Renal cortex interstitium (tissue), 11 donors: ENCODE results near the gene GIMAP6. TPM values are rescaled to one million over a fixed set of nuclear protein-coding genes. Genes with fewer than 3 reads are reported as not detected.
"Not testable (repeated sequence)": the region's sequence is repeated elsewhere in the genome, so short reads cannot be mapped to it uniquely, and the experiment has no call there.

Experiments
- DNase-seq, 11 donors: peaks; one replicate each; pipeline ENCODE4 v3.0.0-alpha.2; 2013; ENCODE audit warnings: low read depth in 9 of 11, low spot score in 4 of 11; ENCODE audit errors: extremely low read depth in 1 of 11
- polyA plus RNA-seq, 3 donors: library from polyadenylated mRNA; unstranded; fragments of 120-200 nt; gene quantifications; one replicate each; pipeline ENCODE4 v1.2.1, GENCODE V29; 2013; ENCODE audit not compliant: insufficient read length in 3 of 3

GIMAP6 gene
- polyA plus RNA-seq, 3 donors = 13.0 to 16.3 (median 14.6) TPM

- DNase-seq = no peak
Measured at GRCh38 chr7:150612925-150613324, 19.3 kb downstream of the GIMAP6 start.

DNA sequence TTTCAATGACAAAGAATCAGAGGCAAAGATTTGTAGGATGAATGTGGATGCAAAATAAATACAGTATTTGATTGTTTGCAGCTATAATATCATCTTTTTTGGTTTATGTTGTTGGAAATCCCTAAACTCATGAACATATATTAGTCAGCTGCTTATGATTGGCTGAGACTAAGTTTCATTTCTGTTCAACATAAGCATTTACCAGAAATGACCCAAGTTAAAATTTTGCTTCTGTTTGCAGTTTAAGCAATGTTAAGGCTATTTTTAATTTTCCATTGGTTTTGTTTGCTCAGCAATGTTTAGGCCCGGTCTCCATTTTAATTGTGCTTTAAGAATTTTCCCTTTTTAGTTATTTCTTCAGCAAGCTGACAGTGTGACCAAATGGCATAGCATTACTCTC, 22.0 kb downstream of the GIMAP6 start:
- no peak for DNase-seq

DNA sequence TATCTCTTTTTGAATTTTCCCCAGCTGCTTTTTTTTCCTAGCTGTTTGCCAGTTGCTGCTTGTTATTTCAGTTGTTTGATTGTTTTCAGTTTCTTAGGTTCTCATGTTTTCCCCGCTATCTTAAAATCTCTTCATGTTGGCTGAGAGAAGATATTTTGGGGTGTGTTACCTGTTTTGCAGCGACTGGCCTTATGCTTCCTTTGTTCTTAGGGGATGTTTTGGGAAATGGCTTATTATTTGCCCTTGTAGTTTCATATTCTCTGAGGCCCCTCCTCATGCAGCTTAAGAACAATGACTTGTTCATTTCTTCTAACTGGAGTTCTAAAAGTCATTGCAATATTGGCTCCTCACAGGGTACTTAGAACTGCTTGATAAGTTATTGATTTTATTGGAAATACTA, 28.6 kb downstream of the GIMAP6 start:
- DNase-seq = not testable (repeated sequence)

DNA sequence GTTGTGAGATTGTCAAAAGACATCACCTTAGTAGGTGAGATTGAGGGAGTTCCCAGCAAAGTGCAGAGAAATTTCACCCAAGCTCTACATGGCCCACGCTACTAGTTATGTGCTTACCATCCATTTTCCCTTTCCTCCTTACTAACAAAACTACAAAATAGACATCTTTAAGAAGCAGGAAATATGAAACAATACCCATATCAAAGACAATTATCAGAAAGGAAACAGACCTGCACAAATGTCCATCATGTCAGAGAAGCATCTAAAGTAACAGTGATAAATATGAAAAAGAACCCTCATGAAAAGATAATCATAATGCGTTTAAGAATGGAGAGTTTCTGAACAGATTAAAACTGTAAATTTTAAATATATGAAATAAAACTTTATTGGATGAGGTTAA, 36.8 kb downstream of the GIMAP6 start:
- no peak for DNase-seq

GRCh38 chr7:150594805-150595204, 37.4 kb downstream of the GIMAP6 start:
- no peak for DNase-seq

DNA sequence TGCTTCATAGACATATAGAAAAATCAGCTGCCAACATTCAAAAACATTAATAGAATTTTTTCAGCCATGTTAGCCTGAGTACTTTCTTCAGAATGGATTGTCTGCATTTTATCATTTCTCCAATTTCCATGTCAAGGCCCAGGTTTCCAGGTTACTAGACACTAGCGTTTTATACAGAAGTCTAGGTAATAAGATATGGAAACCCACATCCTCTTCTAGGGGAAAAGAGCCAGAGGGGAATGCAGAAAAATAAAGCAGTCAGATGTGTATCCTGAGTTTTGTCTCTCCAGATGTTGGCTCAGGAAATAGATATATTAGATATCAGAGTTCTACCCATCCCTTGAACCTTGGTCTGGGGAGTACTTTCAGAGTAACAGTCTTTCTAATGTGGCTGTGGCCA, 44.6 kb downstream of the GIMAP6 start:
- DNase-seq = no peak

- DNase-seq = peak in 3 of 11 donors; percentile 8 to 10 (median 9)
Measured at GRCh38 chr7:150586785-150587152, 45.4 kb downstream of the GIMAP6 start.

DNA sequence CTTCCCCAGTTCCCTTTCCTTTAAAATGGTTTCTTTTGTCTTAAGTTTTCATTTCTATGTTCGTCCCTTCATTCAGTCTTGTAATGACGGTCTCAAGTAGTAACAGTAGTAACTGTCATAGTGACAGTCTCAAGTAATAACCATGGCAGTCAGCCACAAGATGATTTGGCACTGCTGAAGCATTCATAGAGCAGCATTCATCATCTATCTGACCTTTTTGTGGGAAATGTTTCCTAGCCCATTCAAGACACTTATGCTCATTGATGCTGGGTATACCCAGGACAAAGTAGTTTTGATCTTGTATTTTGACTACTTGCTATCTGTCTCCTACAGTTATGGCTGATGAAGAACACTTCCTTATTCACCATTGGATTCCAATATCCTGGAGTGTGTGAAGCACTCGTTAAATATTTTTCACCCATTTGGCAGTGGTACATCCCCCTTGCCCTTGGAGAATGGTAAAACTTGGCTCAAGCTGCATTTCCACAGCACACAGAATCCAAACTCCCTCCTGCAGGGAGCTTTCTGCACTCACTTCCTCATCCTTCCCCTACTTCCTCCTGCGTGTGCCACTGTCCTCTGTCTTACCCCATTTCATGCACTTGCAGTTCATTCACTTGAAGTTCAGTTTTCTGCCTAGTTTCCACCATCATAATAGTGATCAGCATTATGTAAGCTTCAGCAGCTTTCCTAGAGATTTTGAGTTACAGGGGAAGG, 46.0 kb downstream of the GIMAP6 start:
- DNase-seq = no peak

DNA sequence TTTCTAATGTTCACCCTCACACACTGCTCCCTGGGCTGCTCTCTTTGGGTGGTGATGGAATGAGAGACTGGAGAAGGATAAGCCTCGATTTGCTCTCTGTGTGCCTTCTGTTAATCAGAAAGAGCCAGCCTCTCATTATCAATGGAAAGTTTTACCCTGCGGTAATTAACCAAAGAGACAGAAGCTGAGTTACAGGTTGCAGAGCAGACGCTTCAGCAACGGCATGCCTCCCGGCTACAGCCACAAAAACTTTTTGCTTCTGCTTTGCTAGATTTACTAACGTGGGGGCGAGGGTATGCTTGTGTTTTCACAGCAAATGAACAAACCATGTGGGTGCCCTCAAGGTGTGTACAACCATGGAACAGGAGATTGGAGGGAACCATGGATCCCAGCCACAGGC, 47.0 kb downstream of the GIMAP6 start:
- DNase-seq = no peak

- DNase-seq = no peak
Measured at GRCh38 chr7:150580638-150581394, 51.4 kb downstream of the GIMAP6 start.

DNA sequence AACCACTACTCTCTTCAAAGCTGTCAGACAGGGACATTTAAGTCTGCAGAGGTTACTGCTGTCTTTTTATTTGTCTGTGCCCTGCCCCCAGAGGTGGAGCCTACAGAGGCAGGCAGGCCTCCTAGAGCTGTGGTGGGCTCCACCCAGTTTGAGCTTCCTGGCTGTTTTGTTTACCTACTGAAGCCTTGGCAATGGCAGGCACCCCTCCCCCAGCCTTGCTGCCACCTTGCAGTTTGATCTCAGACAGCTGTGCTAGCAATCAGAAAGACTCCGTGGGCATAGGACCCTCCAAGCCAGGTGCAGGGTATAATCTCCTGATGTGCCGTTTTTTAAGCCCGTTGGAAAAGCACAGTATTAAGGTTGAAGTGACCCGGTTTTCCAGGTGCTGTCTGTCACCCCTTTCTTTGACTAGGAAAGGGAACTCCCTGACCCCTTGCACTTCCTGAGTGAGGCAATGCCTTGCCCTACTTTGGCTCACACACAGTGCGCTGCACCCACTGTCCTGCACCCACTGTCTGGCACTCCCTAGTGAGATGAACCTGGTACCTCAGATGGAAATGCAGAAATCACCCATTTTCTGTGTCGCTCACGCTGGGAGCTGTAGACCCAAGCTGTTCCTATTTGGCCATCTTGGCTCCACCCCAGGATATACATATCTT, 52.1 kb downstream of the GIMAP6 start:
- DNase-seq = not testable (repeated sequence)

Other genes starting within 250 kb of the GIMAP6 start
- gene GIMAP8, start 181.8 kb downstream of the GIMAP6 start, polyA plus RNA-seq = 10 to 100 TPM in 1 of 3 donors, 1 to 10 TPM in 2; 7.1 to 10.4 (median 9.4) TPM
- 10 to 100 TPM; 10.3 to 15.7 (median 14.3) TPM for gene GIMAP7, start 117.5 kb downstream of the GIMAP6 start, polyA plus RNA-seq
- 10 to 100 TPM; 21.2 to 27.5 (median 23.4) TPM for gene GIMAP4, start 65.0 kb downstream of the GIMAP6 start, polyA plus RNA-seq
- gene GIMAP2, start 53.3 kb upstream of the GIMAP6 start, polyA plus RNA-seq = 1 to 10 TPM; 6.4 to 7.9 (median 6.9) TPM
- gene GIMAP1, start 84.2 kb upstream of the GIMAP6 start, polyA plus RNA-seq = 1 to 10 TPM; 2.1 to 2.3 (median 2.3) TPM
- gene GIMAP5, start 105.0 kb upstream of the GIMAP6 start, polyA plus RNA-seq = 1 to 10 TPM; 3.2 to 5.9 (median 5.5) TPM
- gene TMEM176B, start 168.0 kb upstream of the GIMAP6 start, polyA plus RNA-seq = 10 to 100 TPM; 76.2 to 83.6 (median 79.8) TPM
- 10 to 100 TPM; 76.3 to 96.6 (median 84.6) TPM for gene TMEM176A, start 168.4 kb upstream of the GIMAP6 start, polyA plus RNA-seq
- gene AOC1, start 220.1 kb upstream of the GIMAP6 start, polyA plus RNA-seq = 10 to 100 TPM; 44.4 to 63.1 (median 51.1) TPM